ENCODE measurements around the gene MESP2.
A peak's percentile ranks its signal among the peaks of the same experiment; 100 is the strongest.

The MESP2 gene

DNA sequence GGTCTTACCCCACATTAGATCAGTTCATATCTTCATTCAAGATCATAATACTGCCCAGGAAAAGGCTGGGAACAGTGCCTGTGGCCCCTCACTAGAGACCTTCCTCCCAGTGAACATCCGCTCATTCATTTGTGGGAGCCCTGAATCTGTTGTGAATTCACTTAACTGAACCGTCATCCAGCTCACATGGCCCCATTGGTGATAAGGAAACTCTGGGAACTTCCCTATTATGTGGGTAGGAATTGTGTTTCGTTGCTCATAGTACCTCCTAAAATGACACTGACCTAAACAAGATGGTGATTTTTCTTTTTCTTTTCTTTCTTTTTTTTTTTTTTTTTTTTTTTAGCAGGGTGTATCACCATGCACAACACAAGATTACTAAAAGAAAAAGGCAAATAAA lies 6.8 kb upstream of the MESP2 start:
- H2AFZ ChIP-seq (ENCODE audit: low read length), result no peak overlapping the region
- H3K9me3 ChIP-seq (ENCODE audit: insufficient read depth, low read depth, low read length), result no peaks in the 10 kb centered on the region
- H3K27me3 ChIP-seq (ENCODE audit: insufficient read depth, low read length, poor library complexity, severe bottlenecking), result no peaks in the 10 kb centered on the region
- no peaks in the 10 kb centered on the region for H3F3A ChIP-seq (ENCODE audit: low read depth)
- H3K4me3 ChIP-seq (ENCODE audit: low read length, poor library complexity, severe bottlenecking), result no peak overlapping the region
- no peaks in the 10 kb centered on the region for H3K79me2 ChIP-seq (ENCODE audit: insufficient read depth, low read length)
- no peak overlapping the region for H3K9ac ChIP-seq (ENCODE audit: low read depth, low read length, poor library complexity, severe bottlenecking)
- H3K36me3 ChIP-seq (ENCODE audit: insufficient read depth, low read length), result no peaks in the 10 kb centered on the region
- TF ChIP-seq EZH2phosphoT487 (IDR thresholded peaks at IDR 0.05; ENCODE audit: borderline replicate concordance), result no peak
- TF ChIP-seq CTCF (conservative IDR thresholded peaks at IDR 0.05; ENCODE audit: low read length), result no peak
- H3K9me2 ChIP-seq (replicated peaks; ENCODE audit: low read depth, low read length), result no peaks in the 10 kb centered on the region
- H3K4me2 ChIP-seq (ENCODE audit: low read depth, low read length, poor library complexity, severe bottlenecking), result no peak overlapping the region
- H4K20me1 ChIP-seq (ENCODE audit: insufficient read depth, low read length, poor library complexity, severe bottlenecking), result no peaks in the 10 kb centered on the region
- no peaks in the 10 kb centered on the region for H3K4me1 ChIP-seq (ENCODE audit: insufficient read depth, low read length, poor library complexity, severe bottlenecking)

GRCh38 chr15:89770041-89770440 lies 6.1 kb upstream of the MESP2 start:
- Histone ChIP-seq H3K4me3 (ENCODE audit: low read length, poor library complexity, severe bottlenecking) (no peak overlapping the region), H3K9ac (ENCODE audit: low read depth, low read length, poor library complexity, severe bottlenecking) (no peak overlapping the region), H3K36me3 (ENCODE audit: insufficient read depth, low read length) (no peaks in the 10 kb centered on the region), H3K79me2 (ENCODE audit: insufficient read depth, low read length) (no peaks in the 10 kb centered on the region), H4K20me1 (ENCODE audit: insufficient read depth, low read length, poor library complexity, severe bottlenecking) (no peaks in the 10 kb centered on the region), H3K9me3 (ENCODE audit: insufficient read depth, low read depth, low read length) (no peaks in the 10 kb centered on the region), H3F3A (ENCODE audit: low read depth) (no peaks in the 10 kb centered on the region), H3K4me1 (ENCODE audit: insufficient read depth, low read length, poor library complexity, severe bottlenecking) (no peaks in the 10 kb centered on the region), H3K27me3 (ENCODE audit: insufficient read depth, low read length, poor library complexity, severe bottlenecking) (no peaks in the 10 kb centered on the region), H3K4me2 (ENCODE audit: low read depth, low read length, poor library complexity, severe bottlenecking) (no peak overlapping the region), H3K9me2 (replicated peaks; ENCODE audit: low read depth, low read length) (no peaks in the 10 kb centered on the region), H2AFZ (ENCODE audit: low read length) (no peak overlapping the region)
- no peak for TF ChIP-seq EZH2phosphoT487 (IDR thresholded peaks at IDR 0.05; ENCODE audit: borderline replicate concordance)
- no peak for TF ChIP-seq CTCF (conservative IDR thresholded peaks at IDR 0.05; ENCODE audit: low read length)

DNA sequence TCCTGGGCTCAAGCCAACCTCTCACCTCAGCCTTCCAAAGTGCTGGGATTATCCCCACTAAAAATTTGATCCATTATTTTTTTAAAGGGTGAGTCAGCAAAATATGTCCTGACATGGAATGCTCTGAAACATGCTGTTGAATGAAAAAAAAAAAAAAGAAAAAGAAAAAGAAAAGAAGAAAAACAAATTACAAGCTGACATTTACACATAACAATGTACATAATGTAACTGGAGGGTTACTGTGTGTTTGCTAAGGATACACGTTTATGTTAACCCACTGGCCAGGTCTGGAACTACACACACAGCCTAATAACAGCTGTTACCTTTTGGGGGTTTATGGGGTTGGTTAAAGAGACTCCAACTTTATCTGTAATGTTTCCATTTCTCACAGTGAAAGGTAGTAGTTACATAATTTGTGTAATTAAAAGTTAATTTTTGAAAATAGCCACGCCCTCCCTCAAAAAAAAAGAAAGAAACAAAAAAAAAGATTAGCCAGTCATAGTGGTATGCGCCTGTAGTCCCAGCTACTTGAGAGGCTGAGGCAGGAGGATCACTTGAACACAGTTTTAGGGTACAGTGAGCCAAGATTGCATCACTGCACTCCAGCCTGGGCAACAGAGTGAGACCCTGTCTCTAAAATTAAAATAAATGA lies 3.1 kb upstream of the MESP2 start:
- no peak for TF ChIP-seq EZH2phosphoT487 (IDR thresholded peaks at IDR 0.05; ENCODE audit: borderline replicate concordance)
- peak; percentile 46 for TF ChIP-seq CTCF (conservative IDR thresholded peaks at IDR 0.05; ENCODE audit: low read length)
- Histone ChIP-seq H4K20me1 (ENCODE audit: insufficient read depth, low read length, poor library complexity, severe bottlenecking) (no peaks in the 10 kb centered on the region), H3K36me3 (ENCODE audit: insufficient read depth, low read length) (no peaks in the 10 kb centered on the region), H3K4me1 (ENCODE audit: insufficient read depth, low read length, poor library complexity, severe bottlenecking) (peaks cover 4% of the 10 kb centered on the region), H3F3A (ENCODE audit: low read depth) (no peaks in the 10 kb centered on the region), H3K79me2 (ENCODE audit: insufficient read depth, low read length) (no peaks in the 10 kb centered on the region), H3K4me3 (ENCODE audit: low read length, poor library complexity, severe bottlenecking) (no peak overlapping the region), H3K9me3 (ENCODE audit: insufficient read depth, low read depth, low read length) (no peaks in the 10 kb centered on the region), H2AFZ (ENCODE audit: low read length) (no peak overlapping the region), H3K27me3 (ENCODE audit: insufficient read depth, low read length, poor library complexity, severe bottlenecking) (no peaks in the 10 kb centered on the region), H3K9ac (ENCODE audit: low read depth, low read length, poor library complexity, severe bottlenecking) (no peak overlapping the region), H3K4me2 (ENCODE audit: low read depth, low read length, poor library complexity, severe bottlenecking) (no peak overlapping the region), H3K9me2 (replicated peaks; ENCODE audit: low read depth, low read length) (no peaks in the 10 kb centered on the region)
